OCI-LY3 (cell line): ENCODE measurements around the gene NOP9.

Experiments
- CTCF ChIP-seq: fragments of 200-600, 300-600 bp; sonication (generic); IDR thresholded peaks from 2 replicates; pipeline ENCODE4 v1.5.1; 2014; ENCODE audit warnings: antibody characterized with exemption, low read length, low read depth
- EZH2phosphoT487 ChIP-seq: fragments of 200-600 bp; shearing (Covaris generic); IDR thresholded peaks from 2 replicates; pipeline ENCODE4 v1.6.1; 2018; ENCODE audit warnings: antibody characterized with exemption, mixed run types, low read depth

DNA sequence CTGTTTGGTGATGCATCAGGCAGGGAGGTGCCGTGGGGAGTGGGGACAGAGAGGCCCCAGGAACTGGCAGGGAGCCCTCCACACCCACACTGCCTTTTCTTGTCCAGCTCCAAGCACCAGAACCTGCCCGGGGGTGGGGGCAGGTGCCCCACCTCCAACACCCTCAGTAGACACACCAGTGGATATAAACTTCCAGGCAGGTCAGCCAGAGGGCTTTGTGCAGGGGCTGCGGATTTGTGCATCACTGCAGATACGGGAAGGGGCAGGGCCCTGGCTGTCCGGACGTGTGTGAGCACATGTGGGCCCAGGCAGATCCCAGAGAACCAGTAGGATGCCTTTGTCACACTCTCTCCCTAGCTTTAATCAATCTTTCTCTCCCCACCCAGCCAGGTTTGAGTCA, 35.4 kb upstream of the NOP9 start:
- no peak for TF ChIP-seq CTCF
- TF ChIP-seq EZH2phosphoT487 = no peak
